Lower leg skin (tissue), 3 donors: ENCODE results near the gene GAREM2.

Source experiments
- POLR2A ChIP-seq, 2 donors: fragments of 450-650 bp; IDR thresholded peaks; one replicate each; pipeline ENCODE4 v1.6.1; 2016 to 2017; ENCODE audit warnings: antibody characterized with exemption in 2 of 2, mild to moderate bottlenecking in 1 of 2, moderate library complexity in 1 of 2
- TF ChIP-seq, protein P1 (sequence below), 3 donors: fragments of 450-650 bp; IDR thresholded peaks; one replicate each; pipeline ENCODE4 v1.5.1; 2016; ENCODE audit warnings: antibody characterized with exemption in 3 of 3, mild to moderate bottlenecking in 3 of 3, moderate library complexity in 2 of 3

DNA sequence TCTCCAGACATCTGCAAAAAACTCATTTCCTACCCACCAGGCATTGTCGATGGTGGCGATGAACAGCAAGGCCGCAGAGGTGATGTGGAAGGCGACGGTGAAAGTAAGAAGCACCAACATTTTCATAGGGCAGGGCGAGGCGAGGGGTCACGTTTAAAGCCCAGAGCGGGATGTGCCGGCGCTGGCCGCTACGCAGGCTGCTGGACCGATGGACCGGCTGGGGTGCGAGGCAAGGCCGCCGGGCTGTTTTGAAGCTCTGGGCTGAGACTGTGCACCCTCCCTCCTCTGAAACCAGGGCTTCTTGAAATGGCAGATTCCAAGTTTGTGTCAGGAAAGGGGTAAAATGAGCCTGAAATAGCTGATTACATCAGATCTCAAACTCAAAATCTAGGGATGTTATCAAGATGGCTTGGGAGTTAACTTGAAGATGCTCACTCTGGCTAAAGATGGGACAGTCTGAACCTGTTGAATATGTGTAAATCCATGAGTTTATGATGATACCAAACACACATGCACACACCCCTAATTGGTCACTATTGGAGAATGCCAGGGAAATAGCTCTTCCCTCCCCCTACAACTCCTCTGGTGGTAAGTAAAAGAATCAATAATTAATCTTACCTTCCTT lies 31.6 kb upstream of the GAREM2 start:
- no peak for TF ChIP-seq POLR2A (IDR thresholded peaks at IDR 0.05)
- TF ChIP-seq, protein P1, sequence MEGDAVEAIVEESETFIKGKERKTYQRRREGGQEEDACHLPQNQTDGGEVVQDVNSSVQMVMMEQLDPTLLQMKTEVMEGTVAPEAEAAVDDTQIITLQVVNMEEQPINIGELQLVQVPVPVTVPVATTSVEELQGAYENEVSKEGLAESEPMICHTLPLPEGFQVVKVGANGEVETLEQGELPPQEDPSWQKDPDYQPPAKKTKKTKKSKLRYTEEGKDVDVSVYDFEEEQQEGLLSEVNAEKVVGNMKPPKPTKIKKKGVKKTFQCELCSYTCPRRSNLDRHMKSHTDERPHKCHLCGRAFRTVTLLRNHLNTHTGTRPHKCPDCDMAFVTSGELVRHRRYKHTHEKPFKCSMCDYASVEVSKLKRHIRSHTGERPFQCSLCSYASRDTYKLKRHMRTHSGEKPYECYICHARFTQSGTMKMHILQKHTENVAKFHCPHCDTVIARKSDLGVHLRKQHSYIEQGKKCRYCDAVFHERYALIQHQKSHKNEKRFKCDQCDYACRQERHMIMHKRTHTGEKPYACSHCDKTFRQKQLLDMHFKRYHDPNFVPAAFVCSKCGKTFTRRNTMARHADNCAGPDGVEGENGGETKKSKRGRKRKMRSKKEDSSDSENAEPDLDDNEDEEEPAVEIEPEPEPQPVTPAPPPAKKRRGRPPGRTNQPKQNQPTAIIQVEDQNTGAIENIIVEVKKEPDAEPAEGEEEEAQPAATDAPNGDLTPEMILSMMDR (IDR thresholded peaks at IDR 0.05): no peak
